Measurements from ENCODE around the gene GARNL3. TPM values are rescaled to one million over a fixed set of nuclear protein-coding genes. Genes with fewer than 3 reads are reported as not detected.

Gene GARNL3
- total and polyA plus RNA-seq, 12 donors, result 12.2 to 43.2 (median 28.6) TPM

- TF ChIP-seq POLR2A (IDR thresholded peaks at IDR 0.05) (no peak), CTCF (IDR thresholded peaks at IDR 0.05) (no peak)
- H3K27ac ChIP-seq, result no peak overlapping the region
- H3K4me1 ChIP-seq (replicated peaks in 1 of 2), result peaks cover 9 to 22% of the 10 kb centered on the region in 2 donors
- peaks cover 0 to 57% of the 10 kb centered on the region in 2 donors for H3K36me3 ChIP-seq (replicated peaks in 1 of 2)
- peak in 1 of 7 donors; percentile 17 for DNase-seq
- no peaks in the 10 kb centered on the region for H3K27me3 ChIP-seq
- H3K4me3 ChIP-seq, result no peak overlapping the region
- WGBS, 4 donors, result 59 to 97% (median 75%) methylated on average over 4 to 18 of the region's 18 CpGs
- no peaks in the 10 kb centered on the region for H3K9me3 ChIP-seq (replicated peaks in 1 of 3)
- intact Hi-C loops (cut with DNase I), result no loop called here
Measured at GRCh38 chr9:127402401-127403090, 138.0 kb downstream of the GARNL3 start.

GRCh38 chr9:127403507-127404192, 139.1 kb downstream of the GARNL3 start:
- Histone ChIP-seq H3K4me1 (replicated peaks in 1 of 2) (peaks cover 3 to 20% of the 10 kb centered on the region in 2 donors), H3K27me3 (no peaks in the 10 kb centered on the region), H3K36me3 (replicated peaks in 1 of 2) (peaks cover 0 to 57% of the 10 kb centered on the region in 2 donors), H3K4me3 (no peak overlapping the region), H3K9me3 (replicated peaks in 1 of 3) (no peaks in the 10 kb centered on the region), H3K27ac (no peak overlapping the region)
- 87 to 91% (median 88%) methylated on average over 5 to 22 of the region's 22 CpGs for WGBS, 4 donors
- TF ChIP-seq POLR2A (IDR thresholded peaks at IDR 0.05) (no peak), CTCF (IDR thresholded peaks at IDR 0.05) (no peak)
- intact Hi-C loops (cut with DNase I), result no loop called here
- no peak for DNase-seq

- intact Hi-C loops (cut with DNase I), result no loop called here
- 92 to 93% (median 93%) methylated on average over 11 to 23 of the region's 23 CpGs; no CpG with 5 or more reads in 1 of the 4 donors for WGBS, 4 donors
- H3K36me3 ChIP-seq (replicated peaks in 1 of 2), result peaks cover 0 to 57% of the 10 kb centered on the region in 2 donors
Measured at GRCh38 chr9:127404631-127405030, 140.1 kb downstream of the GARNL3 start.

More at GRCh38 chr9:127404631-127405030, 140.1 kb downstream of the GARNL3 start:
- peaks cover 0 to 15% of the 10 kb centered on the region in 2 donors for H3K4me1 ChIP-seq (replicated peaks in 1 of 2)
- H3K9me3 ChIP-seq (replicated peaks in 1 of 3), result no peaks in the 10 kb centered on the region
- H3K4me3 ChIP-seq, result no peak overlapping the region
- peak in 1 of 7 donors; percentile 15 for DNase-seq
- TF ChIP-seq CTCF (IDR thresholded peaks at IDR 0.05), result no peak
- TF ChIP-seq POLR2A (IDR thresholded peaks at IDR 0.05), result no peak
- no peak overlapping the region for H3K27ac ChIP-seq
- H3K27me3 ChIP-seq, result no peaks in the 10 kb centered on the region
